Measurements from ENCODE around the gene CPXM1.

CPXM1 gene

GRCh38 chr20:2793471-2793870 is 7.0 kb downstream of the CPXM1 start:
- no peaks in the 10 kb centered on the region for H3K36me3 ChIP-seq
- H3K4me1 ChIP-seq (ENCODE audit: control insufficient read depth in 1 of 2, insufficient read depth in 1 of 2, low read depth in 1 of 2, low read length in 1 of 2) = no peaks in the 10 kb centered on the region
- peaks cover 2% of the 10 kb centered on the region for H3K27me3 ChIP-seq
- no peaks in the 10 kb centered on the region for H3K9me3 ChIP-seq
- no peak overlapping the region for H3K27ac ChIP-seq
- no peak for TF ChIP-seq CTCF (IDR thresholded peaks at IDR 0.05)
- no peak overlapping the region for H3K4me3 ChIP-seq (ENCODE audit: low read depth in 1 of 2, low read length in 1 of 2)

GRCh38 chr20:2783908-2784566 is 16.4 kb downstream of the CPXM1 start:
- Histone ChIP-seq H3K27ac (no peak overlapping the region), H3K9me3 (no peaks in the 10 kb centered on the region), H3K4me1 (ENCODE audit: control insufficient read depth in 1 of 2, insufficient read depth in 1 of 2, low read depth in 1 of 2, low read length in 1 of 2) (no peaks in the 10 kb centered on the region), H3K4me3 (ENCODE audit: low read depth in 1 of 2, low read length in 1 of 2) (no peak overlapping the region), H3K36me3 (no peaks in the 10 kb centered on the region), H3K27me3 (peaks cover 25% of the 10 kb centered on the region)
- TF ChIP-seq CTCF (IDR thresholded peaks at IDR 0.05) = no peak

- Histone ChIP-seq H3K4me1 (ENCODE audit: control insufficient read depth in 1 of 2, insufficient read depth in 1 of 2, low read depth in 1 of 2, low read length in 1 of 2) (no peaks in the 10 kb centered on the region), H3K27me3 (peaks cover 30% of the 10 kb centered on the region), H3K27ac (no peak overlapping the region), H3K9me3 (no peaks in the 10 kb centered on the region), H3K4me3 (ENCODE audit: low read depth in 1 of 2, low read length in 1 of 2) (no peak overlapping the region), H3K36me3 (no peaks in the 10 kb centered on the region)
- no peak for TF ChIP-seq CTCF (IDR thresholded peaks at IDR 0.05)
Observed at GRCh38 chr20:2780948-2781347, 19.5 kb downstream of the CPXM1 start.

- Histone ChIP-seq H3K9me3 (no peaks in the 10 kb centered on the region), H3K36me3 (no peaks in the 10 kb centered on the region), H3K4me3 (ENCODE audit: low read depth in 1 of 2, low read length in 1 of 2) (no peak overlapping the region), H3K27me3 (peaks cover 27% of the 10 kb centered on the region), H3K27ac (no peak overlapping the region), H3K4me1 (ENCODE audit: control insufficient read depth in 1 of 2, insufficient read depth in 1 of 2, low read depth in 1 of 2, low read length in 1 of 2) (no peaks in the 10 kb centered on the region)
- no peak for TF ChIP-seq CTCF (IDR thresholded peaks at IDR 0.05)
Observed at GRCh38 chr20:2778602-2779321, 21.7 kb downstream of the CPXM1 start.

GRCh38 chr20:2775139-2775538 is 25.3 kb downstream of the CPXM1 start:
- Histone ChIP-seq H3K27me3 (peaks cover 19% of the 10 kb centered on the region), H3K27ac (no peak overlapping the region), H3K4me1 (ENCODE audit: control insufficient read depth in 1 of 2, insufficient read depth in 1 of 2, low read depth in 1 of 2, low read length in 1 of 2) (no peaks in the 10 kb centered on the region), H3K4me3 (ENCODE audit: low read depth in 1 of 2, low read length in 1 of 2) (no peak overlapping the region), H3K9me3 (no peaks in the 10 kb centered on the region), H3K36me3 (no peaks in the 10 kb centered on the region)
- TF ChIP-seq CTCF (IDR thresholded peaks at IDR 0.05) = no peak
